VCaP (cell line): ENCODE measurements around the gene SOX18.

Experiments used
- H3K27ac ChIP-seq: fragments of 450-650 bp; 2 replicates; pipeline ENCODE4 v1.5.1; 2017
- TF ChIP-seq, protein P1 (sequence below): fragments of 450-650 bp; conservative IDR thresholded peaks from 2 replicates; pipeline ENCODE4 v1.5.1; 2017; ENCODE audit warnings: mild to moderate bottlenecking, moderate library complexity

The SOX18 gene

DNA sequence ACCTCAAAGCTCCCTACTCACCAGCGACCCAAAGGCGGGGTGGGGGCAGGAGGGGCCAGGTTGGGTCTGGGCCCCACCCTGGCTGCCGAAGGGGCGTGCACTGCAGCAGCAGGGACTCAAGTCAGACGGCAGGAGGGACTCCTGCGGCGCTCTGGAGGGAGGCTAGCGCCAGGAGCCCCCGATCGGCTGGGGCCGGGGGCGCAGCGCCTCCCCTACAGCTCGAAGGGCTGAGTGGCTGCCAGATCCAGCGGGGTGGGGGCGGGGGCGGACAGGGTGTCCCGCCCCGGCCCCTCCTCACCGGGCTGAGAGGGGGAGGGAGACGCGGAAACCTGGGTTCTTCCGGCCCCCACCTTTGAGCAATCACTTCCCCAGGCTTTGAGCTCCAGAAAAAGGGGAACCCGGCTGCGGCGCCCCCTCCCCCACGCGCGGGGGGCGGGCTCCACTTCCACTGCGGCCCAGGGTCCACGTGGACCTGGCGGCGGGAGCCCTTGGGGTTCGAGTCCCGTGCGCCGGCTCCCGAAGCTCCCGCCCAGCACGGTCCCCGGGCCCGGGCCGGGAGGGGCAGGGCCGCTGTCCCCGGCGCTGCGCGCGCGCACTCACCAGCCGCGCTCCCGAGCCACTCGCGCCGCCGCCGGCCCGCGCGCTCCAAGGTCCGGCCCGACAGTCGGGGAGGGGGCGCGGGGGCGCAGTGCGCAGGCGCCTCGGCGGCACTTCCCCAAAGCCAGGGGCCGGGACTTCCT is 30.0 kb upstream of the SOX18 start, which contains the start of gene RGS19:
Gene RGS19 (minus strand): TSS at position 246 of the 740 bp plus-strand sequence. CDS start 2,632 bp downstream, outside the sequence.
- TF ChIP-seq, protein P1, sequence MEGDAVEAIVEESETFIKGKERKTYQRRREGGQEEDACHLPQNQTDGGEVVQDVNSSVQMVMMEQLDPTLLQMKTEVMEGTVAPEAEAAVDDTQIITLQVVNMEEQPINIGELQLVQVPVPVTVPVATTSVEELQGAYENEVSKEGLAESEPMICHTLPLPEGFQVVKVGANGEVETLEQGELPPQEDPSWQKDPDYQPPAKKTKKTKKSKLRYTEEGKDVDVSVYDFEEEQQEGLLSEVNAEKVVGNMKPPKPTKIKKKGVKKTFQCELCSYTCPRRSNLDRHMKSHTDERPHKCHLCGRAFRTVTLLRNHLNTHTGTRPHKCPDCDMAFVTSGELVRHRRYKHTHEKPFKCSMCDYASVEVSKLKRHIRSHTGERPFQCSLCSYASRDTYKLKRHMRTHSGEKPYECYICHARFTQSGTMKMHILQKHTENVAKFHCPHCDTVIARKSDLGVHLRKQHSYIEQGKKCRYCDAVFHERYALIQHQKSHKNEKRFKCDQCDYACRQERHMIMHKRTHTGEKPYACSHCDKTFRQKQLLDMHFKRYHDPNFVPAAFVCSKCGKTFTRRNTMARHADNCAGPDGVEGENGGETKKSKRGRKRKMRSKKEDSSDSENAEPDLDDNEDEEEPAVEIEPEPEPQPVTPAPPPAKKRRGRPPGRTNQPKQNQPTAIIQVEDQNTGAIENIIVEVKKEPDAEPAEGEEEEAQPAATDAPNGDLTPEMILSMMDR: no peak
- peak within 1 kb of the TSS; percentile 91 for H3K27ac ChIP-seq

DNA sequence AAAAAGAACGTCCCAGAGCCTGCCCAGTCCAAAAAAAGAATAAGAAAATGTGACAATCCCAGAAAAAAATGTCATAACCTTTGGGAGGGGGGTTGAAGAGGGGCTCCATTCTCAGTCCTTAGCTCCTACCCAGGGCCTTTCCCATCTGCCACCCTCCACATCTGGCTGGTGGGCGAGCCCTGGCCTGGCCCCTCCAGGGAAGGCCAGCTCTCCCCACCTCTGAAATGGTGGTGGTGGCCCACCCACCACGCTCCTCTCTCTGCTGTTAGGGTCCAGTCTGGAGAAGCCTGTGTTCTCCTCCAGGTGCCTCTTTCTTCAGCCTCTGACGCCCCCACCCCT is 29.5 kb upstream of the SOX18 start:
- peak overlapping the region; percentile 91 for H3K27ac ChIP-seq
- TF ChIP-seq, protein P1: no peak

DNA sequence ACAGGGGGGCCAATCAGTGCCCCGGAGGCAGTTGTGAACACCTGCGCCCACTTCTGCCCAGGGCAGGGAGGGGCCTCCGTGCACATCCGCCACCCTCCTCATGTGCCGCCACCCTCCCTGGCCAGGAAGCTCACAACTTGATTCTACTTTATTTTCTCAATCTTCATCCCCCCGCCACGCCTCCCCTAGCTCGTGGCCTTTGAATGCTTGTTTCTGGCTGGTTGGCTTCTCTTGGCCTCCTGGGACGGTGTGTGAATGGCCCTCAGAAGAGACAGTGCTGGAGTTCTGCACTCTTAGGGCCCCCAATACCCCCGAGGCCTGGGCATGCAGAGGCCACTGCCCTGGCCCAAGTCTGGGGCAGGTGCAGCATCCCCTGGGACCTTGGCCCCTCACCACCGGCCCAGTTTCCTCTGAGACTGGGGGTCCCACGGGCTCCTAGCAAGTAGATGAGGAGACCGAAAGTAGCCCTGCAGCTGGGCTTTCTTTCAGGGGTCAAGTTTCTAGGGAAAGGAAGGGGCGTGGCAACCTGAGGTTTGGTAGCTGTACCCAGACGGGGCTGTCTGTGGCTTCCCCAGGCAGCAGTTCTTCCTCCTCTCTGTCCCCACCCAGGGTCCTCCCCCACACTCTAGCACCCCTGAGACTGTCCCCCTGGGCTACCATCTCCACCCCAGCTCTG is 28.6 kb upstream of the SOX18 start:
- H3K27ac ChIP-seq: peak overlapping the region; percentile 91; the same call in 1 of the 2 replicates
- TF ChIP-seq, protein P1: no peak

DNA sequence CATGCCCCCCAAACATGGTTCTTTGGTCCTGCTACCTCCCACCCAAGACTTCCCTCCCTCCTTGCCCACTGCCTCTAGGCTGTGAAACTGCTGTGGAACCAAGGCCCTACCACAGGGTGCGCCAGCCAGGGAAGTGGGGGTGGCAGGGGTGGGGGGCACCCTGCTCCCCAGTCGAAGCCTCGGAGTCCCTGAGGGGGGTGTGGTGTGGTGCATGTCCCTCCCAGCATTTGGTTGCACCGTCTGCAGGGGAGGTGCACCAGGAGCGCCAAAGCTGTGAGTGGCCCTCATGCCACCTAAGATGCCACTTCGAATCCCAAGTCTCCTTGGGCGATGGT is 28.1 kb upstream of the SOX18 start:
- no peak overlapping the region for H3K27ac ChIP-seq
- TF ChIP-seq, protein P1: no peak

DNA sequence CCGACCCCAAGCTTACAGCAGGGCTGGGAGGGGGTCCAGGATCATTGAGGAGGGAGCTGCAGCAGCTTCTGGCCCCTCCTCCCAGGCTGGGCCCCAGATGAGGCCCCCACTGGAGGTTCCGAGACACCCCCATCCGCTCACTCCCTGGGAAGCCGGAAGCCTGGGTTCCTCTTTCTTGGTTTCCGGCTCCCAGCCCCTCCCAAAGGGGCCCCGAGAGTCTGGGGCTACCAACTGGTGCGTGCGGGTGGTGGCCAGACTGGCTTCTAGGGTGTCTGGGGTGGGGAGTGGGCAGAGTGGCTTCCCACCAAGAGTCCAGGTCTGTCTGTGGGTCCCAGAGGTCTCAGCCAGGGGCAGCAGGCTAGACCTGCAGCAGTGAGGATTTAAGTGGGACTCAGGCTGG is 27.7 kb upstream of the SOX18 start:
- H3K27ac ChIP-seq: no peak overlapping the region
- TF ChIP-seq, protein P1: no peak

DNA sequence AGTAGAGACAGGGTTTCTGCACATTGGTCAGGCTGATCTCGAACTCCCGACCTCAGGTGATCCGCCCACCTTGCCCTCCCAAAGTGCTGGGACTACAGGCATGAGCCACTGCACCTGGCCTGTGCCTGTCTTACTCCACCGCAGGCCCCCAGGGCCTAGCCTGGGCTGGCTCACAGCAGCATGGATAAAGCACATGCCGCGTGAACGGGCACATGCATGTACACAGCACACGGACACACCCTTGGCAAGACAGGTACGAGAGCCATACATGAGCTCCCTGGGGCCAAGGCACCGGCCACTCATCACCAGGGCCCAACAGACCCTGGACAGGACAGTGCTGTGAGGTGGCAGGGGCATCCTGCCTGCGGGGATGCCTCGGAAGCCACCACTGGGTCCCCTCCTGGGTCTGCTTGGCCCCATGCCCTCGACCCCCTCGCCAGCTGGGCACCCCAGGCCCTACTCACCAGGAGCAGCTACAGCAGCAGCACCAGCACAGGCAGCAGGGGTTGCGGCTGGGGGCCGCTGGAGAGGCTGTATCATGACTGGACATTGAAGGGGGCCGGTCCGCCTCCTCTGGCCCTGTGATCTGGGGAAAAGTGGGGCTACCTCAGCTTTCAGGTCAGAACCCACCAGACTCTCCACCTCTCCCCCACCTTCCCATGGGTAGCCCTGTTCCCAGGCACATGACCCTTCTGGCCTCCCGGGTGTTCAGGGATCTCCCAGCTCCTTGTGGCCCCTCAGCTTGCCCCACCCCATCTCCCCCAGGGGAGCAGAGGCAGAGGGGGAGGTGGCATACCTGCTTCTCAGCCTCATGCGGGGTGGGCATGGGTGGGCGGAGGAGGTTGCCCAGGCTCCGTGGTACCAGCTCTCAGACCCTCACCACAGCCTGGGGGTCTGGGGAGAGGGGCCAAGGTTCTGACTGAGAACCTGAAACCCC is 26.9 kb upstream of the SOX18 start:
- no peak overlapping the region for H3K27ac ChIP-seq
- TF ChIP-seq, protein P1: no peak

DNA sequence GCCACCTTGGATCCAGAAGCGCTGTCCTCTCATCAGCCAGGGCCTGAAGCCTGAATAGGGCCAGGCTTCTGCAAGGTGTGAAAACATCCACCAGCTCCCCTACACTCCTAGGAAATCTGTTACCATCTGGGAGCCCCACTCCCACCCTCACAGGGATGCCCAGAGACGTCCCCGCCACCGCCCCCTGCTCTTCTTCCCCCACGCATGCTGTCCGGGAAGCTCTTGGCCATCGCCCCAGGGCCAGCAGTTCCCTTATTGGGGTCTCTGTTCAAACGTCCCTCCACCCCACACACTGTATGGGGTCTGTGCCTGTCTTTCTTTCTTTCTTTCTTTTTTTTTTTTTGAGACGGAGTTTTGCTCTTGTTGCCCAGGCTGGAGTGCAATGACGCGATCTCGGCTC is 26.1 kb upstream of the SOX18 start:
- H3K27ac ChIP-seq: no peak overlapping the region
- TF ChIP-seq, protein P1: no peak
